GM21529 (cell line): ENCODE data around the gene DNAJC12.
"Not testable (repeated sequence)": the region's sequence is repeated elsewhere in the genome, so short reads cannot be mapped to it uniquely, and the experiment has no call there.

Source experiments
- ATAC-seq: cut with Tn5 transposase; IDR thresholded peaks from one replicate; pipeline ENCODE4 v1.9.1; 2021; ENCODE audit not compliant: unreplicated experiment

DNAJC12 gene

GRCh38 chr10:67794256-67794655, 43.7 kb downstream of the DNAJC12 start:
- no peak for ATAC-seq

DNA sequence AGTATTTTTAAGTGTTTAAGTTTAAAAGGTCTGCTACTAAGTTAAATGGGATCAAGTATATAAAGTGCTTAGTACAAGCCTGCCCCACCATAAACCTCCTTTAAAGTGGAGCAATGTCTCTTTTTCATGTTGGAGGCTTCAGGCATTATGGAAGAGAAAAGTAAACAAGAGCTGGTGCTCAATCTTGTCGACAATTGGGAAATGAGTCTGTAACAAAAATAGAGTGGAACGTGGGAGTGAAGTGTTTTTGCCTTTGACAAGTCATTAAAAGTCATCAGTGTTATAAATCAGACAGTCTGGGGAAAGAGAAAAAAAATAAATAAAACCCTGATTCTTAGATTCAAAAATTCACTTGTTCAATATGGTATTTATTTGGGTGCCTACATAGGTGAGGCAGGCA, 44.7 kb downstream of the DNAJC12 start:
- no peak for ATAC-seq

DNA sequence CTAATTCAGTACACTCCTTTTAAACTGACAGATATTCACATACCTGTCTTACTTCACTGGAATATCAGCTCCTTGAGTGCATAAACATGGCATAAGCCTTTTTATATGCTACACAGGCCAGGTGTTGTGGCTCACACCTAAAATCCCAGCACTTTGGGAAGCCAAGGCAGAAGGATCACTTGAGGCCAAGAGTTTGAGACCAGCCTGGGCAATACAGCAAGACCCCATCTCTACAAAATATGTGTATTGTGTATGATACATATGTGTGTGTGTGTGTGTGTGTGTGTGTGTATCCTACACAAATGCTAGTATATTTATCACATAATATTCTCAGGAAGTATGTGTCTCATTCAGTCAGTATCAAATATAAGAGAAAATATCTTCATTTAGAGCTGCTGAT, 45.3 kb downstream of the DNAJC12 start:
- no peak for ATAC-seq

GRCh38 chr10:67790534-67791408, 47.2 kb downstream of the DNAJC12 start:
- ATAC-seq: no peak

- ATAC-seq: no peak
Observed at GRCh38 chr10:67789769-67790168, 48.2 kb downstream of the DNAJC12 start.

DNA sequence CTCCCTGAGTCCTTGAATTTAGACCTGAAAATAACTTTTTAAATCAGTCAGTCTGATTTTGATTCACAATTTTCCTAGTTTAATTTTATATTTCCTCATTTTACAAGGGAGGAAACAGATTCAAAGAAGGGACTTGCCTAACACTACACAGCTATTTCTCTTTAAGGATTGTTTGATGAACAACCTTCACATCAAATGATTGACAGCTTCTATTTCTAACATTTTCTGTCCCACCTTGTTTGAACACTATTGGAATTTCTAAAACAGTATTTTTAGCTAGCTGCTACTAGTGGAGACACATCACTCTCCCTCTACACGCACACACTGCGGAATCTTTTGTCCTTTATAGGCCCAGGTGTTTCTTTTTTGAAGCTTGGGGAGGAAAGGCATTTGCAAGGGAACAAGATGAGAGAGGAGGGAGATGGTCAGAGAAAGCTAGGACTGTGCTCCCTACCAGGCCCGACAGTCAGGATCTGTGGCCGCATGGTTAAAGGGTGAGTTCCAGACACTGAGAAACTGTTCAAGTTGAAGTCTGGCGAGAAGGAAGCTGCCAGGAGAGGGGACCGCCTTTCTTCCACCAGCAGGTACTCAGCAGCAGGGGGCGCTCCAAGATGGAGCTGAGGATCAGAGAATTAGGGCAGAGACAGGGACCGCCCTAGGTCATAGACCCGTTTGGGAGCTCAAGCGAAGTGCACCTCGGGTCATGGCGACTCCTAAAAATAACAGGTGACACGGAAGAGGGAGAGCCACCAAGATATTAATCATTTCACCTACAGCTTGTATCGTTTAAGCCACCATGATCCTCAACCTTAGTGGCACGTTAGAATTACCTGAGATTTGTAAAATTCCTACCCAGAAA, 49.7 kb downstream of the DNAJC12 start:
- ATAC-seq: peak; percentile 70

DNA sequence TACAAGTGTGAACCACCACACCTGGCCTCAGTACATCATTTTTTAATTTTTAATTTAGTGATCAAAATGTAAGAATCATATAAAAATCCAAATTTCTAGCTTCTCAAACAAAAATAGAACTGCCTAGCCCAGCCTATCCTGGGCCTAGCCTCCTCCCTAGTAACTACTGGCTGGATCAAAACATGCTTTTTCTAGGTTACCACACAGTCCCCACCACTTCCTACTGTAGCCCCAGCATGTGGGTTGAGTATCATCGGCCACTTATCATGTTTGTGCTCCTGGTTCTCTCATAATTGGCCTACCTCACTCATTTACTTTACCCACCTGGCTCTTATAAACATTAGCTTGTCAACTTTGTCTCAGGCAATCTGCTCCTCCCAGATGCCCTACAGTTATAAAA, 52.9 kb downstream of the DNAJC12 start:
- no peak for ATAC-seq

- no peak for ATAC-seq
Observed at GRCh38 chr10:67784474-67784873, 53.5 kb downstream of the DNAJC12 start.

- peak; percentile 34 for ATAC-seq
Observed at GRCh38 chr10:67783606-67784294, 54.2 kb downstream of the DNAJC12 start.

DNA sequence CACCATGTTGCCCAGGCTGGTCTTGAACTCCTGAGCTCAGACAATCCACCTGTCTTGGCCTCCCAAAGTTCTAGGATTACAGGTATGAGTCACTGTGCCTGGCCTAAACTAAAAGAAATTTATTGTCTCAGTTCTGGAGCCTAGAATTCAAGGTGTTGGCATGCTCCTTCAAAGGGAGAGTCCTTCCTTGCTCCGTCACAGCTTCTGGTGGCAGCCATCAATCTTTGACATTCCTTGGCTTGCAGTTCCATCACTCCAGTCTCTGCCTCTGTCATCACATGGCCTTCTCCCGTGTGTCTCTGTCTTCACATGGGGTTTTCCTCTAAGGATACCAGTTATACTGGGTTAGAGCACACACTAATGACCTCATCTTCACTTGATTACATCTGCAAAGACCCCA, 55.5 kb downstream of the DNAJC12 start:
- no peak for ATAC-seq

- peak; percentile 81 for ATAC-seq
Observed at GRCh38 chr10:67780759-67781538, 57.0 kb downstream of the DNAJC12 start.

DNA sequence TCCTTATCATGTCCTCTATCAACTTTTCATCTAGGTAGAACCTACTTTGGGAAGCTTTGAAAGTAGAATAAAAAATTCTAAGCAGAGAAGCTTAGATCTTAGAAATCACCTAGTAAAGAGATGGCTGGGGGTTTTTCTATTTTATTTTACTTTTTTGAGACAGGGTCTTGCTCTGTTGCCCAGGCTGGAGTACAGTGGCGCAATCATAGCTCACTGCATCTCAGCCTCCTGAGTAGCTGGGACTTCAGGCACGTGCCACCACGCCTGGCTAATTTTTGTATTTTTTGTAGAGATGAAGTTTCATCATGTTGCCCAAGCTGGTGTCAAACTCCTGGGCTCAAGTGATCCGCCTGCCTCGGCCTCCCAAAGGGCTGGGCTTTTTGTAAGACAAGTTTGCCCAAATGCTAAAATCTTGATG, 57.8 kb downstream of the DNAJC12 start:
- ATAC-seq: not testable (repeated sequence)

GRCh38 chr10:67779465-67780203, 58.4 kb downstream of the DNAJC12 start:
- peak; percentile 39 for ATAC-seq

DNA sequence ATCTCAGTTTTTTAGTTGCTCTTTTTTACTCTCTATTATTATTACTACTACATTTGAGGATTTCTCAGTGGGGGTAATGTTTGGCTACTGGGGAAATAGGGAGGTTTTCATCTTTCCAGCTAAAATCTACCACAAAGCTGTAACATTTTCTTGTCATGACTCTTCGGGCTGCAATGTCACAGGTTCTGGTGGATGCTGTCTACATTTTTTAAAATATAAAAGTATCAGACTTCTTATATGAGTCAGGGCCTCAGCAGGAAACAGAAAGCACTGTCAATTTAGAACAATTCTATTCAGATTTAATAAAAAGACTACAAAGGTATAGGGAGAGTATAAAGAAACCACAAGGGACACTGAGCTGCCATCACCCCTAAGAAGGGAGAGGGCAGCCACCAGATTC, 61.6 kb downstream of the DNAJC12 start:
- no peak for ATAC-seq

- ATAC-seq: no peak
Observed at GRCh38 chr10:67775279-67775678, 62.7 kb downstream of the DNAJC12 start.

DNA sequence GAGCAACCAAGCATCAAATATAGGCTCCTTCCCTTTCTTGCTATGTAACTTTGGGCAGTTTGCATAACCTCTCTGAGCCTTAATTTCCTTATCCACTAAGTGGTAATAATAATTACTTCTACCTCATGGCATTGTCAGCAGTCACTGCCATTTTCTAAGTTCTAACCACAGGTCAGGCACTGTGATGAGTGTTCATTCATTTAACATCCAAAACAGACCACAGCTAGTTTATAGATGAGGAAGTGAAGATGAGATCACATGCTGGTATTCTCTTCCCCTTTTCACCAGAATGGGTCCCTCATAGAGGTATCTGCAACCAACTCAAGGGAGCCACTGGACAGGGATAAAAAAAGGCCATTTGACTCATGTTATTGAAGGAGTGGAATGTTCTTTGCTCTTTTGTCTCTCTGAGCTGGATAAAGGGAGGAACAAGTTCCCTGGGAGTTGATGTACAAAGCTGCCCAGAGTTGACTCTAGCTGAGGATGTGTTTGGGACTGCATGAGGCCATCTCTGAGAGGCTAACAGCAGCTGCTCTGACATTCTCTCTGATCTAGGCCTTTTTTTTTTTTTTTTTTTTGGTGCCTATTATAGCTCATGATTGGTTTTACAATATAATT, 65.0 kb downstream of the DNAJC12 start:
- peak; percentile 91 for ATAC-seq

DNA sequence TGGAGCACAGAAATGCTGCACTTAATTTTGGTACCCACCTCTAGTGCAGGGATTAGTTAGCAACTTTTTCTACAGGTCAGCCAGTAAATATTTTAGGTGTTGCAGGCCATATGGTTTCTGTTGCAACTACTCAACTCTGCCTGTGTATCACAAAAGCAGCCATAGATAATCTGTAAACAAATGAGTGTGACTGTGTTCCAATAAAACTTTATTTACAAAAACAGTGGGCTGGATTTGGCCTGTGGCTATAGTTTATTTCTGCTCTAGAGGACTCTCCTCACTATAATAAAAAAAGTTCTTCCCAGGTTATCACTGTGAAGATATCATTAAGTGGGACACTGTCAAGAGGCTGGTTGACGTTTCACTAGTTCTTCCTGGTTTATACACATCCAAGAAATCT, 65.8 kb downstream of the DNAJC12 start:
- no peak for ATAC-seq

DNA sequence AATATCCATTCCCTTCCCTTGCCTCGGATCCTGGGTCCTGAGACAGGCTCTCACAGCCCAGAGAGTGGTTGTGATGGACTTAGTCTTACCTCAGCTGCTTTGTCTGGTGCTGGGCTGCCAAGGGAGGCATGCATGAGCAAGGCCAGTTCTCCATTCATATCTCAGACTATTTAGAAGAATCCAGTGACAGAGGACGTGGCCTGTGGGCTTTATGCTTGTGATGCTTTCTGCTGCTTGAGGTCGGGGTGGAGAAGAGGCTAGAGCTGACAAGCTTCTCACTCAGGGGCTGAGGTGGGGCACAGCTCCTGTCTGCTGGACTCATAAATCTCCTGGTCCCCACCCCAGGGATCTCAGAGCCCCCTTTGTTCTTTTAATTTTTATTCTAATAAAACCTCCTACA, 66.8 kb downstream of the DNAJC12 start:
- ATAC-seq: peak; percentile 19

DNA sequence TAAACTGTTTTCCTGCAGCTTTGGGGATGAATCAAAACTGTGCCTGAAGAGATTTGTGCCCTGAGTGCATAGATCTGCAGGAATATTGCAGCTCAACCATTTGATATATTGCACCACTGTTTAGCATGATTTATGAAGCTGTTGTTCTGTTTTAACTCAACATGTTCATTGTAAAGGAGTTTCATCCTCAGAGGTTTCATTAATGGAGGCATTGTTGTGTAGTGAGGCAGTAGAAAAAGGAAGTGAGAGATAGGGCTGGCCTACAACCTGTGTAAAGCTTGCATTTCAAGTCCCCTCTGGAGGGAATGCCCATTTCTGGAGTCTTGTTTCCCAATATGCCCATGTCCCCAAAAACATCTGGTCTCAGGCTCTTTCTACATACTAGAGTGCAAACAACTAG, 67.5 kb downstream of the DNAJC12 start:
- peak; percentile 74 for ATAC-seq
